GM19372 (cell line): ENCODE measurements around the gene ENTR1.

Source experiments
- ATAC-seq: cut with Tn5 transposase; IDR thresholded peaks from one replicate; pipeline ENCODE4 v1.9.1; 2021; ENCODE audit warnings: mild to moderate bottlenecking, low read depth, moderate library complexity; ENCODE audit not compliant: unreplicated experiment

Gene ENTR1

GRCh38 chr9:136380381-136380780 is 30.0 kb downstream of the ENTR1 start:
- ATAC-seq: no peak

- no peak for ATAC-seq
Measured at GRCh38 chr9:136379891-136380290, 30.5 kb downstream of the ENTR1 start.

- no peak for ATAC-seq
Measured at GRCh38 chr9:136379401-136379800, 31.0 kb downstream of the ENTR1 start.

DNA sequence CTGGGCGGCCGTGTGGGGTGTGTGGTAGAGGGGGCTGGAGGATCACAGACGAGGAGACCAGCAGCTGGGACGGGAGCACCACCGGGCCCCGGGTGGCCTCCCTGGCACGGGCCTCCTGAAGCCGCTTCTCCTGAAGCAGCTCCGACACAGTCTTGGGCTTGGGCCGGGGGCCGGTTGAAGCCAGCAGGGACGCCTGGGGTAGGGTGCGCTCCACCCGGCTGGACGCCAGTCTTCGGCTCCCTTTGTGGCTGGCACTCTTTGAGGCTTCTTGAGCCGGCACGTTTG is 31.5 kb downstream of the ENTR1 start:
- ATAC-seq: no peak

DNA sequence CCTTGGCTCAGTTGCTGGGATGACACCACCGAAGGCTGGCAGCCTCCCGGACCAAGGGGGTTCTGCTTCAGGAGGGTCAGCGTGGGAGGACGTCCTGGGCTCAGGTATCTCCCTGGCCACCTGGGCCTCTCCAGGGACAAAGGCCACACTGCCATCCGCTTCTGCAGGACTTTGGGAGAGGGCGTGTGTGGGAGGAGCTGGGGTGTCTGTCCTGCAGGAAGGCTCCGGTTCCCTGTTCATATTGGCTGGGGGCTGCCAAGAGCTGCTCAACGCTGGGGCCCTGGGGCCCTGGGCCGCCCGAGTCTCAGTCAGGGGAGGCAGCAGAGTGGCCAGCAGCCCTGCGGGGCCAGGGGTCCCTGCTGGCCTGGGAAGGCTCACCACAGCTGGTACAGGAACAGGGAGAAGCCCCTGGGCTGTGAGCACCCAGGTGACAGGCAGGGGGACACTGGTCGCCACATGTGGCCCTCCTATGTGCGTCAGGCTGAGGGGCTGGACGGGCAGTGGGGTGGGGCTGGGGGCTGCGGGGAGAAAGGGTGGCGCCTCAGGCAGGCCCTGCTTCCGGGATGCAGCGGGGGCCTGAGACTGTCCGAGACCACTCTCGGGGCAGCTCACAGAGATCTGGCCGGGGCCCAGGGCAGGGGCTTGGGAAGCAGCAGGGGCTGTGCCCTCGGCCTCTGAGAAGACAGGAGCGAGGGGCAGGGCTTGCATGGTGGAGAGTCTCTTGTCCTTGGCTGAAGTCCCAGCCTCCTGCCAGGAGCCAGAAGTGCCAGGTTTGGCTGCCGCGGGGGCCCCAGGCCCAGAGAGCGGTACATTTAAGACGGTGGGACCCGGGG is 32.0 kb downstream of the ENTR1 start:
- no peak for ATAC-seq

DNA sequence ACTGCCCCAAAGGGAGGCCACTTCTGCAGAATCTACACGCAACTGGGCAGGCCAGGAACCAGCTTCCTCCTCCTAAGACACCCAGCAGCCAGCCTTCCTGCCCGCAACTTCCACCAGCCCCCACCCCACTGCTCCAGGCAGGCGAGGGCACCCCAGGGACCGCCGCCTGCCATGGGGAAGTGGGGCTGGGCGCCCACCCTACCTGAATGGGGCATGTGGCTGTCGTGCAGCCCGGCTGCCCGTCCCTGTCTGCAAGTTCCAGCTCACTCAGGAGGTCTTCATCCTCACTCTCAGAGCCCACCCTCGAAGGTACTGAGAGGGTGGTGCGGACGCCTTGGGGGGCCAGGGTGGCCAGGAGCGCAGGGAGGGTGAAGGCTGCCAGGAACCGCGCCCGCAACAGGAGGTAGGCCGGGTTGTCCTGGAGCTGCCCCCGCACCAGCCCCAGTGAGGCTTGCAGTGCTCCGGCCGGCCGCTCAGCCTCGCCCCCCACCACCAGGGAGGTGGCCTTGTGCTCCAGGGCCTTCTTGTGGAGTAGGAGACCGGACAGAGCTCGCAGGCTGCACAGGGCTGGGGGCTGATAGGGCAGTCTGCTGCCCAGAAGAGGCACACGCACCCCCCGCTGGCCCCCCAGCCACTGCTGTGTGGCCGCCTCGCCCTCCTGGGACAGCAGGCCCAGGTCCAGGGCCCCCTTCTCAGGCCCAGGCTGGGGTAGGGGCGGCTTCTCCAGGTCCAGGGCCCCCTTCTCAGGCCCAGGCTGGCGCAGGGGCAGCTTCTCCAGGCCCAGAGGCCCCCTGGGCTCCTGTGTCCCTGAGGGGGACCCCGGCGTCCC is 32.9 kb downstream of the ENTR1 start:
- no peak for ATAC-seq

GRCh38 chr9:136376457-136376856 is 34.0 kb downstream of the ENTR1 start:
- ATAC-seq: no peak

- no peak for ATAC-seq
Measured at GRCh38 chr9:136375096-136375495, 35.3 kb downstream of the ENTR1 start.

GRCh38 chr9:136374183-136374575 is 36.2 kb downstream of the ENTR1 start:
- no peak for ATAC-seq

- no peak for ATAC-seq
Measured at GRCh38 chr9:136373300-136374182, 36.9 kb downstream of the ENTR1 start, which contains the start of gene CARD9. Gene CARD9, minus strand, starts transcription at chr9:136373669. Its CDS starts 1,591 bp downstream, at chr9:136372078.

- ATAC-seq: no peak
Measured at GRCh38 chr9:136372561-136373299, 37.7 kb downstream of the ENTR1 start.

DNA sequence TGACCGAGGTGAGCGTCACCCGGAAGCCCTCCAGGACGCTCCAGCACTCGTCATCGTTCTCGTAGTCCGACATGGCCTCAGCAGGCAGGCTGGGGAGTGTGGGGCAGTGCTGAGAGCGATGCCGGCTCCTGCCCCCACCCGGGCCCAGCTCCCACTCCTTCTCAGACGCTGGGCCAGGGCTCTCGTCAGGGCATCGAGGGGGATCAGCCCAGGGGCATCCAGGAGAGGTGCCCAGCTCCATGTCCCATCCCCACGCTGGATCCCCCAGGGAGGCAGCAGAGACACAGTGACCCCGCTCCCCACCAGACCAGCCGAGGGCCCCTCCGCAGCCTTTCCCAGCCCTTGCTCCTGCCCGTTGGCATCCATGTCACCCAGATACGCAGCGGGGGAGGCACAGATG is 38.4 kb downstream of the ENTR1 start:
- no peak for ATAC-seq

DNA sequence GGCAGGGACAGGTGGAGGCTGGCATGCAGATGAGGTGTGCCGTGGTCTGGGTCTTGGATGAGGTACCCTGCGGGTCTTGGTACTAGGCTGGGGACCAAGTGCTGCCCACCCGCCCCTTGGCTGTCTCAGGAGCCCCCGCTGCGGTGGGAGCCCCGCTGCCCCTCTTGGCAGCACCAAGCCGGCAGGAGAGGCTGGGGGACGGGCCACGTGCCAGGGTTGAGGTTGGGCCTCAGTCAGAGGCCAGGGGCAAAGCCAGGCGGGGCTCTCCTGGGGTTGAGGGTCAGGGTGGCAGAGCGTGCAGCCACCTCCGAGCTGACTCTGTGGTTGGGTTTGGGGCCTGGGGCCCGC is 38.9 kb downstream of the ENTR1 start:
- ATAC-seq: no peak

DNA sequence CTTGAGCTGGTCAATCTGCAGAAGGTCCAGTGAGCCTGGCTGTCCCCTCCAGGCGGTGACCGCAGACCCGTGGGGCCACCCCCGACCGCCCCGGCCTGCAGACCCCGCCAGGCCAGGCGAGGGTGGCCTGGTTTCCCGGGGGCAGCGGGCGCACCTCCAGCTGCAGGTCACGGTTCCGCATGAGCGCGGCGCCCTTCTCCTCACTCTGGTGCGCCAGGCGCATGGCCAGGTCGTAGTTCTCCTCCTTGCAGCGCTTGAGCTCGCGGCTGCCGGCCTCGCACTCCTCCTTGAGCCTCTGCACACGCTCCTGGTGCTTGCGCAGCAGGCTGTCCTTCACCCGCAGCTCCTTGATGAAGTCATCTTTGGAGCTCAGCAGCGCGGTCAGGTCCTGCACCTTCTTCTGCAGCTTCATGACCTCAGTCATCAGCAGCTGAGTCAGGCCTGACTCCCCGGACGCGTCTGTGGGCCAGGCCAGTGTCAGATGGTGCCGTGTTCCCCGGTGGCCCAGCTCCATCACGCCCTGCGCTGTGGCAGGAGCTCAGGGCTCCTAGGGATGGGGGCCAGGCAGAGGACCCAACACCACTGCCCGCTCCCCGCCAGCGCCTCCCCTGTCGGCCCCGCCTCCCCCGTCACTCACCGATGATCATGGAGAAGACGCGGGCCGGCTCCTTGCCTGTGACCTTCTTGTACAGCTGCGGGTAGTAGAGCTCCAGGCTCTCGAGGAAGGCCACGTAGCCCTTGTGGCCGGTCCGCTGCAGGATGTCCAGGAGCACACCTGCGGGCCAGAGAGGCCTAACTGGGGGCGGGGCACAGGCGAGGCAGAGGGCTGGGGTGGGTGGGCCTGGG is 39.5 kb downstream of the ENTR1 start:
- no peak for ATAC-seq

- no peak for ATAC-seq
Measured at GRCh38 chr9:136370037-136370436, 40.4 kb downstream of the ENTR1 start.

- no peak for ATAC-seq
Measured at GRCh38 chr9:136368190-136368589, 42.2 kb downstream of the ENTR1 start.

- ATAC-seq: no peak
Measured at GRCh38 chr9:136367296-136368145, 42.9 kb downstream of the ENTR1 start.

- no peak for ATAC-seq
Measured at GRCh38 chr9:136366826-136367225, 43.6 kb downstream of the ENTR1 start.
